Liver (tissue), 9 donors: ENCODE measurements around the gene PCNX4. TPM values are rescaled to one million over a fixed set of nuclear protein-coding genes. Genes with fewer than 3 reads are reported as not detected.

ENCODE experiments used
- DNase-seq: peaks from one replicate; pipeline ENCODE4 v3.0.0-alpha.2; 2017; ENCODE audit warnings: low spot score
- H3K27ac ChIP-seq, 2 donors: one replicate each; pipeline ENCODE4 v1.7.0; 2013; ENCODE audit warnings: inconsistent platforms in 2 of 2, low read length in 2 of 2, control low read depth in 1 of 2, low read depth in 1 of 2, mild to moderate bottlenecking in 1 of 2
- H3K27me3 ChIP-seq, 4 donors: one replicate each; pipeline versions ENCODE4 v1.6.1 to v1.7.0; 2013; ENCODE audit warnings: low read length in 3 of 4, inconsistent platforms in 1 of 4, mild to moderate bottlenecking in 1 of 4, moderate library complexity in 1 of 4; ENCODE audit not compliant: control insufficient read depth in 4 of 4, insufficient read depth in 4 of 4
- H3K36me3 ChIP-seq, 4 donors: one replicate each; pipeline versions ENCODE4 v1.6.1 to v1.7.0; 2013; ENCODE audit warnings: low read length in 3 of 4, mild to moderate bottlenecking in 3 of 4, low read depth in 1 of 4, moderate library complexity in 1 of 4; ENCODE audit not compliant: control insufficient read depth in 4 of 4, insufficient read depth in 3 of 4
- H3K4me1 ChIP-seq, 4 donors: one replicate each; pipeline versions ENCODE4 v1.6.1 to v1.7.0; 2013; ENCODE audit warnings: low read length in 3 of 4, mild to moderate bottlenecking in 3 of 4, moderate library complexity in 1 of 4; ENCODE audit not compliant: control insufficient read depth in 4 of 4, insufficient read depth in 4 of 4
- H3K4me3 ChIP-seq, 3 donors: one replicate each; pipeline versions ENCODE4 v1.6.1 to v1.7.0; 2013; ENCODE audit warnings: low read length in 3 of 3, control low read depth in 1 of 3, low read depth in 1 of 3, mild to moderate bottlenecking in 1 of 3
- H3K9ac ChIP-seq, 2 donors: one replicate each; pipeline ENCODE4 v1.7.0; 2013; ENCODE audit warnings: low read length in 2 of 2, mild to moderate bottlenecking in 2 of 2, moderate library complexity in 2 of 2, control low read depth in 1 of 2, low read depth in 1 of 2
- H3K9me3 ChIP-seq, 4 donors: one replicate each; pipeline versions ENCODE4 v1.6.1 to v1.7.0; 2013; ENCODE audit warnings: low read length in 3 of 4; ENCODE audit not compliant: control insufficient read depth in 4 of 4
- ATF3 ChIP-seq: IDR thresholded peaks from 2 replicates; pipeline ENCODE4 v1.6.1; 2016; ENCODE audit warnings: antibody characterized with exemption
- CTCF ChIP-seq: fragments of 150-350 bp; IDR thresholded peaks from 2 replicates; pipeline ENCODE4 v1.5.1; 2017; ENCODE audit warnings: improper control_type of control experiment, low read depth, low read length; ENCODE audit not compliant: missing input control
- EGR1 ChIP-seq, 2 donors: IDR thresholded peaks; 2 replicates each; pipeline ENCODE4 v1.6.1; 2016 to 2018; ENCODE audit warnings: antibody characterized with exemption in 2 of 2, low read depth in 2 of 2
- FOXA1 ChIP-seq: IDR thresholded peaks from 2 replicates; pipeline ENCODE4 v1.6.1; 2016; ENCODE audit warnings: antibody characterized with exemption
- FOXA2 ChIP-seq: IDR thresholded peaks from 2 replicates; pipeline ENCODE4 v1.6.1; 2016; ENCODE audit warnings: antibody characterized with exemption
- GABPA ChIP-seq, 2 donors: IDR thresholded peaks in 1 of 2; conservative IDR thresholded peaks in 1 of 2; 2 replicates each; pipeline ENCODE4 v1.6.1; 2016; ENCODE audit warnings: antibody characterized with exemption in 2 of 2, mild to moderate bottlenecking in 1 of 2, moderate library complexity in 1 of 2
- HNF4A ChIP-seq, 2 donors: conservative IDR thresholded peaks; 2 replicates each; pipeline ENCODE4 v1.6.1; 2016; ENCODE audit warnings: antibody characterized with exemption in 2 of 2, mild to moderate bottlenecking in 2 of 2
- HNF4G ChIP-seq: IDR thresholded peaks from 2 replicates; pipeline ENCODE4 v1.6.1; 2016; ENCODE audit warnings: antibody characterized with exemption
- JUND ChIP-seq, 2 donors: IDR thresholded peaks; 2 replicates each; pipeline ENCODE4 v1.6.1; 2016; ENCODE audit warnings: antibody characterized with exemption in 2 of 2
- NR2F2 ChIP-seq: IDR thresholded peaks from 2 replicates; pipeline ENCODE4 v1.6.1; 2016; ENCODE audit warnings: antibody characterized with exemption
- RAD21 ChIP-seq, 2 donors: IDR thresholded peaks; 2 replicates each; pipeline ENCODE4 v1.6.1; 2016; ENCODE audit warnings: antibody characterized with exemption in 2 of 2, mild to moderate bottlenecking in 2 of 2
- RXRA ChIP-seq, 2 donors: IDR thresholded peaks; 2 replicates each; pipeline ENCODE4 v1.6.1; 2017 to 2018; ENCODE audit warnings: antibody characterized with exemption in 2 of 2, mild to moderate bottlenecking in 1 of 2
- SP1 ChIP-seq: IDR thresholded peaks from 2 replicates; pipeline ENCODE4 v1.6.1; 2018; ENCODE audit warnings: antibody characterized with exemption, mild to moderate bottlenecking
- TAF1 ChIP-seq: conservative IDR thresholded peaks from 2 replicates; pipeline ENCODE4 v1.6.1; 2016; ENCODE audit warnings: antibody characterized with exemption, mild to moderate bottlenecking
- YY1 ChIP-seq: IDR thresholded peaks from 2 replicates; pipeline ENCODE4 v1.6.1; 2016; ENCODE audit warnings: antibody characterized with exemption, mild to moderate bottlenecking
- WGBS: extraction: QIAGEN DNeasy Blood & Tissue Kit; methylation state at CpG from one replicate; pipeline ENCODE4 v1.1.7; 2013; 5-methylcytosine and 5-hydroxymethylcytosine counted together
- polyA plus RNA-seq, 2 donors: library from polyadenylated mRNA; stranded (reverse) in 1 of 2; unstranded in 1 of 2; fragments of 200-250 nt in 1 of 2; fragments of >200 nt in 1 of 2; fragmentation: Nextera tagmentation in 1 of 2; extraction: Ambion mirVana in 1 of 2; gene quantifications; one replicate each; pipeline versions ENCODE4 v1.2.1 to v1.2.3, GENCODE V29; 2013 to 2015
- total RNA-seq, 2 donors: library from RNA; depleted of rRNA; stranded (reverse); fragments of >200 nt; gene quantifications; one replicate each; pipeline ENCODE4 v1.2.3, GENCODE V29; 2014
- TF ChIP-seq, protein P1 (sequence below): IDR thresholded peaks from 2 replicates; pipeline ENCODE4 v1.6.1; 2016; ENCODE audit warnings: antibody characterized with exemption
- TF ChIP-seq, protein P2 (sequence below): IDR thresholded peaks from 2 replicates; pipeline ENCODE4 v1.6.1; 2016; ENCODE audit warnings: antibody characterized with exemption
- TF ChIP-seq, protein P3 (sequence below): IDR thresholded peaks from 2 replicates; pipeline ENCODE4 v1.6.1; 2016; ENCODE audit warnings: antibody characterized with exemption, mild to moderate bottlenecking
- donor health status: healthy.
- donor health status: healthy.
- donor health status: healthy.
- donor health status: healthy.
- donor health status: healthy.

The PCNX4 gene
- total and polyA plus RNA-seq, 4 donors: 5.4 to 30.6 (median 14.1) TPM

DNA sequence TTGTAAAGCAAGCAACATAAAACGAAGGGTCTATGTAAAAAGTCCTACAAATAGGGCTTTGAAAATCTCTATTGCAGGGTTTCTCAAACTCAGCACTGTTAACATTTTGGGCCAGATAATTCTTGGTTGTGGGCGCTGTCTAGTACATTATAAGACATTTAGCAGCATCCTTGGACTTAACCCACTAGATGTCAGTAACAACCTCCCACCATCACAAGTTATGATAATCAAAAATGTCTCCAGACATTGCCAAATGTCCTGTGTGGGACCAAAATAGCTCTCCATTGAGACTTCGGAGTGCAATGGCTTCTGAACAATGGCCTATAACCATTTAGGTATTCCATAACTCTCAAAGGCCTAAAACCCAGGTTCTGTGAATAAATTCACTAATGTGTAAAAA lies 96.4 kb downstream of the PCNX4 start:
- no peak for DNase-seq
- peaks cover 0 to 8% (median 2%) of the 10 kb centered on the region in 4 donors for H3K4me1 ChIP-seq
- no peaks in the 10 kb centered on the region for H3K36me3 ChIP-seq
- no peaks in the 10 kb centered on the region for H3K9me3 ChIP-seq
- no peak overlapping the region for H3K27ac ChIP-seq
- no peak for TF ChIP-seq TAF1
- TF ChIP-seq RAD21 (IDR thresholded peaks at IDR 0.05): peak in 1 of 2 donors; percentile 19
- no peak overlapping the region for H3K4me3 ChIP-seq
- H3K9ac ChIP-seq: no peak overlapping the region
- H3K27me3 ChIP-seq: no peaks in the 10 kb centered on the region
- 67% methylated on average over 3 of the region's 3 CpGs for WGBS

- WGBS: 77% methylated on average over 1 of the region's 1 CpG
- no peak for TF ChIP-seq RXRA (IDR thresholded peaks at IDR 0.05)
- TF ChIP-seq YY1: no peak
- no peak for TF ChIP-seq ATF3
- TF ChIP-seq RAD21 (IDR thresholded peaks at IDR 0.05): no peak
- no peaks in the 10 kb centered on the region for H3K36me3 ChIP-seq
Measured at GRCh38 chr14:60188696-60189095, 97.0 kb downstream of the PCNX4 start.

DNA sequence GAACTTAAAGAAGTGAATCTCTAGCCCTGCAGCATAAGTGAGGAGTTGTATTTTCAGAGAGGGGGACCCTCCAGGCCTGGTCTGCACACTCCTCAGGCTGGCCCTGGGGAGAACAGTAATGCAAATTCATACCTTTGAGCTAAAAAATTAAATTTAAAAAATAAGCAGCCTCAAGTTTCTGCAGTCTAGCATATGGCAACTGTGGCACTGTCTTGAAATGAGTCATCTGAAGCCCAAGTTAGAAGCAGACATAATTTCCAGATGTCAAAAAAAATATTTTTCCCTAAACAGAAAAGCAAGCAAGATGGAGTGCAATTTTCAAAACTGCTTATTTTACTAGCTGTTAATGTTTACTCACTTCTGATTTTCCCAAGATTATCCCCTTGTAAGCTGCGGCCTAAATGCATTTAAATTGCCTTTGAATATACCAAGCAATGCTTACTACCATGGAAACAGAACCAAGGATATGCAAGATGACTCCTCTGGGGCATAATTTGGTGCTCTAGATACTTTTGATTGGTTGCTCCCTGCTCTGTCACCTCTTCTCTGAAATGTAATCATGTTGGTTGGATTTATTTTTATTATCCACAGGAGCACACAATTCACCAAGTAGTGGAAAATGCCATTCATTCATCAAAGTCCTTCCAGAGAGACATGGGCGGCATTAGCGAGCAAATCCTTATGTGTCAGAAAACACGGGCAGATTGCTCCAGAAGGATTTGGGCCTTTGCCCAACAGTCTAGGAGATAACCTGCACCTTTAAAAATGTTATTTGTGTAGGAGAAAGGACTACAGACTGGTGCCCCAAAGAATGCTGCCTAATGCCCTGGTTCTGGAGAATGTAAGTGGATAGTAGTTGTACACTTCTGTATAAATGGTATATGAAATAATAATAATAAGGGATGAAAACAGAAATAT lies 98.5 kb downstream of the PCNX4 start:
- no peaks in the 10 kb centered on the region for H3K27me3 ChIP-seq
- no peak for DNase-seq
- TF ChIP-seq, protein P1, sequence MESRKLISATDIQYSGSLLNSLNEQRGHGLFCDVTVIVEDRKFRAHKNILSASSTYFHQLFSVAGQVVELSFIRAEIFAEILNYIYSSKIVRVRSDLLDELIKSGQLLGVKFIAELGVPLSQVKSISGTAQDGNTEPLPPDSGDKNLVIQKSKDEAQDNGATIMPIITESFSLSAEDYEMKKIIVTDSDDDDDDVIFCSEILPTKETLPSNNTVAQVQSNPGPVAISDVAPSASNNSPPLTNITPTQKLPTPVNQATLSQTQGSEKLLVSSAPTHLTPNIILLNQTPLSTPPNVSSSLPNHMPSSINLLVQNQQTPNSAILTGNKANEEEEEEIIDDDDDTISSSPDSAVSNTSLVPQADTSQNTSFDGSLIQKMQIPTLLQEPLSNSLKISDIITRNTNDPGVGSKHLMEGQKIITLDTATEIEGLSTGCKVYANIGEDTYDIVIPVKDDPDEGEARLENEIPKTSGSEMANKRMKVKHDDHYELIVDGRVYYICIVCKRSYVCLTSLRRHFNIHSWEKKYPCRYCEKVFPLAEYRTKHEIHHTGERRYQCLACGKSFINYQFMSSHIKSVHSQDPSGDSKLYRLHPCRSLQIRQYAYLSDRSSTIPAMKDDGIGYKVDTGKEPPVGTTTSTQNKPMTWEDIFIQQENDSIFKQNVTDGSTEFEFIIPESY: no peak
- TF ChIP-seq, protein P2, sequence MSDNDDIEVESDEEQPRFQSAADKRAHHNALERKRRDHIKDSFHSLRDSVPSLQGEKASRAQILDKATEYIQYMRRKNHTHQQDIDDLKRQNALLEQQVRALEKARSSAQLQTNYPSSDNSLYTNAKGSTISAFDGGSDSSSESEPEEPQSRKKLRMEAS: no peak
- TF ChIP-seq YY1: no peak
- no peak for TF ChIP-seq JUND (IDR thresholded peaks at IDR 0.05)
- TF ChIP-seq FOXA1: no peak
- TF ChIP-seq FOXA2: no peak
- no peak for TF ChIP-seq HNF4G
- no peak for TF ChIP-seq EGR1 (IDR thresholded peaks at IDR 0.05; ENCODE audit: low read depth in 2 of 2)
- TF ChIP-seq TAF1: no peak
- TF ChIP-seq NR2F2: no peak
- no peak for TF ChIP-seq CTCF
- no peak for TF ChIP-seq ATF3
- no peak for TF ChIP-seq SP1
- no peak for TF ChIP-seq RXRA (IDR thresholded peaks at IDR 0.05)
- TF ChIP-seq RAD21 (IDR thresholded peaks at IDR 0.05): no peak
- no peak for TF ChIP-seq HNF4A (conservative IDR thresholded peaks at IDR 0.05)
- TF ChIP-seq GABPA (IDR thresholded peaks at IDR 0.05 in 1 of 2, conservative IDR thresholded peaks at IDR 0.05 in 1 of 2): no peak
- TF ChIP-seq, protein P3, sequence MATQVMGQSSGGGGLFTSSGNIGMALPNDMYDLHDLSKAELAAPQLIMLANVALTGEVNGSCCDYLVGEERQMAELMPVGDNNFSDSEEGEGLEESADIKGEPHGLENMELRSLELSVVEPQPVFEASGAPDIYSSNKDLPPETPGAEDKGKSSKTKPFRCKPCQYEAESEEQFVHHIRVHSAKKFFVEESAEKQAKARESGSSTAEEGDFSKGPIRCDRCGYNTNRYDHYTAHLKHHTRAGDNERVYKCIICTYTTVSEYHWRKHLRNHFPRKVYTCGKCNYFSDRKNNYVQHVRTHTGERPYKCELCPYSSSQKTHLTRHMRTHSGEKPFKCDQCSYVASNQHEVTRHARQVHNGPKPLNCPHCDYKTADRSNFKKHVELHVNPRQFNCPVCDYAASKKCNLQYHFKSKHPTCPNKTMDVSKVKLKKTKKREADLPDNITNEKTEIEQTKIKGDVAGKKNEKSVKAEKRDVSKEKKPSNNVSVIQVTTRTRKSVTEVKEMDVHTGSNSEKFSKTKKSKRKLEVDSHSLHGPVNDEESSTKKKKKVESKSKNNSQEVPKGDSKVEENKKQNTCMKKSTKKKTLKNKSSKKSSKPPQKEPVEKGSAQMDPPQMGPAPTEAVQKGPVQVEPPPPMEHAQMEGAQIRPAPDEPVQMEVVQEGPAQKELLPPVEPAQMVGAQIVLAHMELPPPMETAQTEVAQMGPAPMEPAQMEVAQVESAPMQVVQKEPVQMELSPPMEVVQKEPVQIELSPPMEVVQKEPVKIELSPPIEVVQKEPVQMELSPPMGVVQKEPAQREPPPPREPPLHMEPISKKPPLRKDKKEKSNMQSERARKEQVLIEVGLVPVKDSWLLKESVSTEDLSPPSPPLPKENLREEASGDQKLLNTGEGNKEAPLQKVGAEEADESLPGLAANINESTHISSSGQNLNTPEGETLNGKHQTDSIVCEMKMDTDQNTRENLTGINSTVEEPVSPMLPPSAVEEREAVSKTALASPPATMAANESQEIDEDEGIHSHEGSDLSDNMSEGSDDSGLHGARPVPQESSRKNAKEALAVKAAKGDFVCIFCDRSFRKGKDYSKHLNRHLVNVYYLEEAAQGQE: no peak
- no peak overlapping the region for H3K27ac ChIP-seq
- no peaks in the 10 kb centered on the region for H3K36me3 ChIP-seq
- H3K9me3 ChIP-seq: no peaks in the 10 kb centered on the region
- 86% methylated on average over 4 of the region's 4 CpGs for WGBS
- H3K9ac ChIP-seq: no peak overlapping the region
- no peak overlapping the region for H3K4me3 ChIP-seq
- no peaks in the 10 kb centered on the region for H3K4me1 ChIP-seq

More at GRCh38 chr14:60188696-60189095, 97.0 kb downstream of the PCNX4 start:
- Histone ChIP-seq H3K27me3 (no peaks in the 10 kb centered on the region), H3K27ac (no peak overlapping the region), H3K9me3 (no peaks in the 10 kb centered on the region), H3K4me1 (peaks cover 0 to 4% (median under 1%) of the 10 kb centered on the region in 4 donors), H3K4me3 (no peak overlapping the region), H3K9ac (no peak overlapping the region)
- DNase-seq: no peak
